CD4-positive, CD25-positive, alpha-beta regulatory T cell (primary cell): ENCODE results near the gene BDKRB2. TPM values are rescaled to one million over a fixed set of nuclear protein-coding genes. Genes with fewer than 3 reads are reported as not detected.
A peak's percentile ranks its signal among the peaks of the same experiment; 100 is the strongest.

Source experiments
- ATAC-seq, 2 donors: fragments of 150-1000 bp; cut with Tn5 transposase; one replicate each; pipeline ENCODE4 v1.10.0; 2021; ENCODE audit warnings: low read depth in 2 of 2, moderate number of reproducible peaks in 2 of 2, moderate library complexity in 1 of 2
- DNase-seq, 3 donors: peaks; one replicate each; pipeline versions ENCODE4 v3.0.0 to v3.0.0-alpha.2; 2012 to 2022; ENCODE audit warnings: mixed read lengths in 1 of 3
- H3K27ac ChIP-seq: one replicate; pipeline ENCODE4 v1.7.0; 2013; ENCODE audit warnings: mild to moderate bottlenecking, low read length; ENCODE audit not compliant: insufficient read depth, poor library complexity, severe bottlenecking
- H3K27me3 ChIP-seq: one replicate; pipeline ENCODE4 v1.7.0; 2013; ENCODE audit warnings: low read length; ENCODE audit not compliant: control insufficient read depth, insufficient read depth
- H3K36me3 ChIP-seq: one replicate; pipeline ENCODE4 v1.7.0; 2013; ENCODE audit warnings: mild to moderate bottlenecking, low read length, moderate library complexity; ENCODE audit not compliant: control insufficient read depth, insufficient read depth
- H3K4me1 ChIP-seq: 2 replicates; pipeline ENCODE4 v1.7.0; 2013; ENCODE audit warnings: mild to moderate bottlenecking, low read length; ENCODE audit not compliant: insufficient read depth, control insufficient read depth, poor library complexity, severe bottlenecking
- H3K4me3 ChIP-seq: one replicate; pipeline ENCODE4 v1.7.0; 2013; ENCODE audit warnings: low read depth, mild to moderate bottlenecking, low read length, moderate library complexity
- H3K9me3 ChIP-seq, 2 experiments: 1 replicate in 1 of 2; 2 replicates in 1 of 2; pipeline ENCODE4 v1.7.0; 2013; ENCODE audit warnings: low read length in 2 of 2, mild to moderate bottlenecking in 1 of 2, moderate library complexity in 1 of 2; ENCODE audit not compliant: control insufficient read depth in 2 of 2
- H3K27ac Mint-ChIP-seq, 3 donors: one replicate each; pipeline ENCODE4 v1.8.0; 2020 to 2022; ENCODE audit warnings: mild to moderate bottlenecking in 3 of 3, mixed read lengths in 3 of 3, moderate library complexity in 2 of 3
- H3K27me3 Mint-ChIP-seq: one replicate; pipeline ENCODE4 v1.8.0; 2022; ENCODE audit warnings: mild to moderate bottlenecking, mixed read lengths
- H3K36me3 Mint-ChIP-seq: one replicate; pipeline ENCODE4 v1.8.0; 2020; ENCODE audit warnings: mixed read lengths
- H3K4me1 Mint-ChIP-seq, 4 donors: one replicate each; pipeline ENCODE4 v1.8.0; 2020 to 2022; ENCODE audit warnings: mixed read lengths in 4 of 4, mild to moderate bottlenecking in 1 of 4
- H3K4me3 Mint-ChIP-seq, 4 donors: one replicate each; pipeline ENCODE4 v1.8.0; 2020 to 2022; ENCODE audit warnings: mild to moderate bottlenecking in 4 of 4, mixed read lengths in 4 of 4, moderate library complexity in 3 of 4
- H3K9me3 Mint-ChIP-seq, 7 donors: one replicate each; pipeline ENCODE4 v1.8.0; 2020 to 2022; ENCODE audit warnings: mixed read lengths in 7 of 7, mild to moderate bottlenecking in 3 of 7, moderate library complexity in 2 of 7
- polyA plus RNA-seq, 4 donors: library from polyadenylated mRNA; unstranded; fragments of 300-500 nt; fragmentation: Illumina TruSeq; gene quantifications; one replicate each; pipeline ENCODE4 v1.2.3, GENCODE V29; 2021
- total RNA-seq: library from RNA; stranded (reverse); gene quantifications from one replicate; pipeline ENCODE4 v1.2.3, GENCODE V29; 2022

The BDKRB2 gene
- total and polyA plus RNA-seq, 5 donors from 2014 or later, result not detected

GRCh38 chr14:96255501-96256366 is 51.1 kb downstream of the BDKRB2 start, which contains the start of gene BDKRB1:
TSS of gene BDKRB1 (plus strand) at chr14:96256210. CDS start at chr14:96263683, 7,473 bp downstream.
- Mint-ChIP-seq H3K4me1 (no peaks in the 10 kb centered on the region), H3K27ac (no peak within 1 kb of the TSS), H3K36me3 (no peaks in the 10 kb centered on the region), H3K9me3 (no peaks in the 10 kb centered on the region), H3K27me3 (peaks cover 46% of the 10 kb centered on the region), H3K4me3 (peak within 1 kb of the TSS in 1 of 4 donors; percentile 51)
- peaks cover 11% of the 10 kb centered on the region for H3K27me3 ChIP-seq
- no peaks in the 10 kb centered on the region for H3K4me1 ChIP-seq
- H3K27ac ChIP-seq, result no peak within 1 kb of the TSS
- no peak for DNase-seq
- no peak within 1 kb of the TSS for H3K4me3 ChIP-seq
- H3K36me3 ChIP-seq, result no peaks in the 10 kb centered on the region
- no peak for ATAC-seq
- H3K9me3 ChIP-seq, result no peaks in the 10 kb centered on the region

GRCh38 chr14:96256407-96256806 is 51.8 kb downstream of the BDKRB2 start:
- Mint-ChIP-seq H3K4me1 (no peaks in the 10 kb centered on the region), H3K27ac (no peak overlapping the region), H3K4me3 (no peak overlapping the region), H3K36me3 (no peaks in the 10 kb centered on the region), H3K27me3 (peaks cover 47% of the 10 kb centered on the region), H3K9me3 (no peaks in the 10 kb centered on the region)
- ATAC-seq (no peak), DNase-seq (no peak)
- Histone ChIP-seq H3K27ac (no peak overlapping the region), H3K9me3 (no peaks in the 10 kb centered on the region), H3K4me3 (no peak overlapping the region), H3K36me3 (no peaks in the 10 kb centered on the region), H3K27me3 (peaks cover 14% of the 10 kb centered on the region), H3K4me1 (no peaks in the 10 kb centered on the region)

- no peak overlapping the region for H3K4me3 Mint-ChIP-seq
- ATAC-seq (no peak), DNase-seq (no peak)
- H3K4me3 ChIP-seq, result no peak overlapping the region
- no peak overlapping the region for H3K27ac Mint-ChIP-seq
- H3K27me3 ChIP-seq, result peaks cover 12% of the 10 kb centered on the region
- H3K36me3 Mint-ChIP-seq, result no peaks in the 10 kb centered on the region
- no peaks in the 10 kb centered on the region for H3K9me3 Mint-ChIP-seq
- H3K9me3 ChIP-seq, result no peaks in the 10 kb centered on the region
- no peak overlapping the region for H3K27ac ChIP-seq
- no peaks in the 10 kb centered on the region for H3K4me1 ChIP-seq
- no peaks in the 10 kb centered on the region for H3K36me3 ChIP-seq
- H3K4me1 Mint-ChIP-seq, result no peaks in the 10 kb centered on the region
- peaks cover 40% of the 10 kb centered on the region for H3K27me3 Mint-ChIP-seq
Observed at GRCh38 chr14:96257056-96257455, 52.4 kb downstream of the BDKRB2 start.

GRCh38 chr14:96257900-96258299 is 53.3 kb downstream of the BDKRB2 start:
- Histone ChIP-seq H3K4me1 (no peaks in the 10 kb centered on the region), H3K27ac (no peak overlapping the region), H3K9me3 (no peaks in the 10 kb centered on the region), H3K27me3 (peaks cover 12% of the 10 kb centered on the region), H3K36me3 (no peaks in the 10 kb centered on the region), H3K4me3 (no peak overlapping the region)
- H3K9me3 Mint-ChIP-seq, result no peaks in the 10 kb centered on the region
- no peak overlapping the region for H3K4me3 Mint-ChIP-seq
- no peaks in the 10 kb centered on the region for H3K4me1 Mint-ChIP-seq
- no peaks in the 10 kb centered on the region for H3K36me3 Mint-ChIP-seq
- DNase-seq, result no peak
- ATAC-seq, result no peak
- H3K27ac Mint-ChIP-seq, result no peak overlapping the region
- peaks cover 40% of the 10 kb centered on the region for H3K27me3 Mint-ChIP-seq

- DNase-seq (no peak), ATAC-seq (no peak)
- no peaks in the 10 kb centered on the region for H3K36me3 Mint-ChIP-seq
- H3K4me3 Mint-ChIP-seq, result no peak overlapping the region
- H3K27me3 Mint-ChIP-seq, result peaks cover 24% of the 10 kb centered on the region
- H3K4me3 ChIP-seq, result no peak overlapping the region
- H3K4me1 ChIP-seq, result no peaks in the 10 kb centered on the region
- no peaks in the 10 kb centered on the region for H3K9me3 Mint-ChIP-seq
- H3K36me3 ChIP-seq, result no peaks in the 10 kb centered on the region
- no peak overlapping the region for H3K27ac ChIP-seq
- peaks cover 12% of the 10 kb centered on the region for H3K27me3 ChIP-seq
- no peaks in the 10 kb centered on the region for H3K9me3 ChIP-seq
- no peaks in the 10 kb centered on the region for H3K4me1 Mint-ChIP-seq
- no peak overlapping the region for H3K27ac Mint-ChIP-seq
Observed at GRCh38 chr14:96260341-96260821, 55.7 kb downstream of the BDKRB2 start.

- no peak overlapping the region for H3K27ac ChIP-seq
- DNase-seq (no peak), ATAC-seq (no peak)
- no peaks in the 10 kb centered on the region for H3K36me3 ChIP-seq
- H3K4me3 ChIP-seq, result no peak overlapping the region
- H3K4me3 Mint-ChIP-seq, result no peak overlapping the region
- no peaks in the 10 kb centered on the region for H3K4me1 Mint-ChIP-seq
- no peaks in the 10 kb centered on the region for H3K4me1 ChIP-seq
- H3K27me3 ChIP-seq, result peaks cover 9% of the 10 kb centered on the region
- no peak overlapping the region for H3K27ac Mint-ChIP-seq
- peaks cover 24% of the 10 kb centered on the region for H3K27me3 Mint-ChIP-seq
- no peaks in the 10 kb centered on the region for H3K9me3 ChIP-seq
- no peaks in the 10 kb centered on the region for H3K9me3 Mint-ChIP-seq
- H3K36me3 Mint-ChIP-seq, result no peaks in the 10 kb centered on the region
Observed at GRCh38 chr14:96261053-96261452, 56.4 kb downstream of the BDKRB2 start.

- Mint-ChIP-seq H3K9me3 (peaks cover 0 to 4% (median 0%) of the 10 kb centered on the region in 7 donors), H3K27me3 (peaks cover 19% of the 10 kb centered on the region), H3K4me1 (no peaks in the 10 kb centered on the region), H3K36me3 (no peaks in the 10 kb centered on the region), H3K27ac (no peak overlapping the region), H3K4me3 (peak overlapping the region in 1 of 4 donors; percentile 75)
- no peaks in the 10 kb centered on the region for H3K9me3 ChIP-seq
- no peak overlapping the region for H3K27ac ChIP-seq
- ATAC-seq (no peak), DNase-seq (no peak)
- H3K4me1 ChIP-seq, result no peaks in the 10 kb centered on the region
- H3K36me3 ChIP-seq, result no peaks in the 10 kb centered on the region
- H3K4me3 ChIP-seq, result no peak overlapping the region
- H3K27me3 ChIP-seq, result peaks cover 9% of the 10 kb centered on the region
Observed at GRCh38 chr14:96261772-96262655, 57.4 kb downstream of the BDKRB2 start.
